Daoy (cell line): ENCODE measurements around the gene COPZ2. TPM values are rescaled to one million over a fixed set of nuclear protein-coding genes. Genes with fewer than 3 reads are reported as not detected.
"Not testable (repeated sequence)": the region's sequence is repeated elsewhere in the genome, so short reads cannot be mapped to it uniquely, and the experiment has no call there.

Experiments
- DNase-seq: peaks from one replicate; pipeline ENCODE4 v3.0.0-alpha.2; 2015; ENCODE audit warnings: low read depth
- total RNA-seq: library from RNA; depleted of rRNA; stranded (reverse); fragments of >200 nt; shearing (Covaris generic); gene quantifications from 2 replicates; pipeline ENCODE4 v1.2.3, GENCODE V29; 2014; rRNA removed

COPZ2 gene, protein sequence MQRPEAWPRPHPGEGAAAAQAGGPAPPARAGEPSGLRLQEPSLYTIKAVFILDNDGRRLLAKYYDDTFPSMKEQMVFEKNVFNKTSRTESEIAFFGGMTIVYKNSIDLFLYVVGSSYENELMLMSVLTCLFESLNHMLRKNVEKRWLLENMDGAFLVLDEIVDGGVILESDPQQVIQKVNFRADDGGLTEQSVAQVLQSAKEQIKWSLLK
- 0.57 and 5.5 TPM in 2 replicates for total RNA-seq

DNA sequence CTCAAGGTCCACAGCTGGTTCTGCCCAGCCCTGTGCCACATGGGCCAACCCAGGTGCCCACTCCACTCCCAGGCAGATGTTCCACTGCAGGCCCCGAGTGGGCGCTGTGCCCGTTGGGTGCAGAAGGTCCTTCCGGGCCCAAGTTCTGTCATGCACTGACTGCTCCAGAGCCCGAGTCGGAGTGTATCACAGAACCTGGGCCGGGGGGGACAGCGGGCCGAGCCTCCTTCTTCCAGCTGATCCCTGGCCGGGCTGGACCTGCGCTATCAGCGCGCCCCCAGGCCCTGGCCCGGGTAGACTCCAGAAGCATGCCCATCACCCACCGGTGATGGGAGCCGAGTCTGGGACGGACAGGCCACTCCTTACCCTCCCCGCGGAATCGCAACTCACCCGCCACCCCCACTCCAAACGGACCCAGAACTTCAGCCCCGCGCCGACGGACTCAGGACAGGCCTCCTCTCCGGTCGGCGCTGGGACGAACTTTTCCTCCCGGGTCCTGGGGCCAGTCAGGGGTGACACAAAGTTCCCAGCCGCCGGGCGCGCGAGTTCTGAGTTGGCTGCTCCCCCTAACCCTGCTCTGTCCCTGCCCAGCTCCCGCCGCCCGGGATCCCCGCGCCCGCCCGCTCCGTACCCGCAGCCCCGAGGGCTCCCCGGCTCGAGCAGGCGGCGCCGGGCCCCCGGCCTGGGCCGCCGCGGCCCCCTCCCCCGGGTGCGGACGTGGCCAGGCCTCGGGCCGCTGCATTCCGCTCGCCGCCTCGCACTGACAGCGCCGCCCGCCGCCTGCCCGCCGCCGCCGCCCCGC is at the start of gene COPZ2:
COPZ2 (minus strand) TSS at position 762 of the 802 bp plus-strand sequence; CDS start at position 742, 20 bp downstream.
- peak; percentile 54 for DNase-seq

DNA sequence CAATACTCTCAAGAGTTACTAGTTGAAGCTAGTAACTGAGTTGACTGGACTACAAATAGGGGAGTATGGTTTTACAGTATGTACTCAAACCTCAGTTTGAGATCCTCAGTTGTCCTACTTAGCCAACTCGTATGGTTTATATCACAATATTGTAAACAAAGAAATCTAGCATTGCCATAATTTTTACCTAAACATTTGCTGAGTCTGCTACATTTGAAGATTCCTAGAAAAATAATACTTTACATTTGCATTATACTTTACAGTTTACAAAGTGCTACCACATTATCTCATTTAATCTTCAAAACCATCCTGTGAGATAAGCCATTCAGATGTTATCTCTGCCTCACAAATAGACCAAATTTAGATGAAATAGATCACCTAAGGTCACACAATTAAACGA is 47.3 kb upstream of the COPZ2 start:
- no peak for DNase-seq

DNA sequence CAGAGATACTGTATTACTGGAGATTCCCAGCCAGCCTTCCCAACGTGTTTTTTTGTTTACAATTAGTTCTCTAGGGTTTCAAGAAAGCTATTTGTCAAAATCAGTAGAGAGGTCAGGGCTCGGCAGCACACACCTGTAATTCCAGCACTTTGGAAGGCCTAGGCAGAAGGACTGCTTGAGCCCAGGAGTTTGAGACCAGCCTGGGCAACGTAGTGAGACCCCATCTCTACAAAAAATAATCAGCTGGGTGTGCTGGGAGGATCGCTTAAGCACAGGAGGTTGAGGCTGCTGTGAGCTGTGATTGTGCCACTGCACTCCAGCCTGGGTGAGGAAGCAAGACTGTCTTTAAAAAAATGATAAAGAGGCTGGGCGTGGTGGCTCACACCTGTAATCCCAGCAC is 44.3 kb upstream of the COPZ2 start:
- DNase-seq = no peak

DNA sequence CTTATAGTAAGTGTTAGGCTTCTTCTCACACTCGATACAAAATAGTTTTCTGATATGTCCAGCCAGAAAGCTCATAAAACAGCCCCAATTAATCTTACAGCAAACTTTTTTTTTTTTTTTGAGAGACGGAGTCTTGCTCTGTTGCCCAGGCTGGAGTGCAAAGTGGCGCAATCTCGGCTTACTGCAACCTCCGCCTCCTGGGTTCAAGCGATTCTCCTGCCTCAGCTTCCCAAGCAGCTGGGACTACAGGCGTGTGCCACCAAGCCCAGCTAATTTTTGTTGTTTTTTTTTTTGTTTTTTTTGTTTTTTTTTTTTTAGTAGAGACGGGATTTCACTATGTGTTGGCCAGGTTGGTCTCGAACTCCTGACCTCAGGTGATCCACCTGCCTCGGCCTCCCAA is 39.6 kb upstream of the COPZ2 start:
- not testable (repeated sequence) for DNase-seq

DNA sequence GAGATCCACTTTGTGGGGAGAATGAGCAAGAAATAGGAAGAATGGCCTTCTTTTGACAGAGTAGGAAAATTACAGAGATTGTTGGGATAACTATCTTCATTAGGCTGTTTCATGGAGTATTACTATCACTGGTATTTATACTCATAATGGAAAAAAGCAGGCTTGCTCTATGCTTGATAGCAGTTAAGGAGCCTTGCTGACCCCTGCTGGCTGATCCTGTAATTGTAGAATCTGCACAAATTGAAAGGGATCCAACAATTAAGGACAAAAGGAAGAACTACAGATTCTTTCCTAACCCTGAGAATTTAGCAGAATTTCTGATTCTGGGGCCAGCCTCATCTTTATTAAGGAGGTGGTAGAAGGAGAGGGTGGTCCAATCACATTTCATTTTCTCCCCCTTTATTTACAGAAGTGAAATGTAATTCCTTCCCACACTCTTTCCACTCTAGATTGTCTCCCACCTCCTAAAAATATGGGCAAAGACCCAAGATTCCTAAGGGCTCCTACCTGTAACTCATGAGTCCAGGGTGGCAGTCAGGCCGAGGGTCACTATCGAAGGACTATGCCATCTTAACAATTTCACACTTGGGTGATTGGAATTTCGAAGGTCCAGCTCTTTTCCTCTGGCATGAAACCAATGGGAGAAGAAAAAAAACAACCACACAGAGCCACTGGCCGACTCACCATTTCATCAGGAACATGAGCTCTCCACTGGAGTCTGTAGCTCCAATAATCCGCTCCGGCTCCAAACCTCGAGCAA is 36.9 kb upstream of the COPZ2 start:
- peak; percentile 45 for DNase-seq

DNA sequence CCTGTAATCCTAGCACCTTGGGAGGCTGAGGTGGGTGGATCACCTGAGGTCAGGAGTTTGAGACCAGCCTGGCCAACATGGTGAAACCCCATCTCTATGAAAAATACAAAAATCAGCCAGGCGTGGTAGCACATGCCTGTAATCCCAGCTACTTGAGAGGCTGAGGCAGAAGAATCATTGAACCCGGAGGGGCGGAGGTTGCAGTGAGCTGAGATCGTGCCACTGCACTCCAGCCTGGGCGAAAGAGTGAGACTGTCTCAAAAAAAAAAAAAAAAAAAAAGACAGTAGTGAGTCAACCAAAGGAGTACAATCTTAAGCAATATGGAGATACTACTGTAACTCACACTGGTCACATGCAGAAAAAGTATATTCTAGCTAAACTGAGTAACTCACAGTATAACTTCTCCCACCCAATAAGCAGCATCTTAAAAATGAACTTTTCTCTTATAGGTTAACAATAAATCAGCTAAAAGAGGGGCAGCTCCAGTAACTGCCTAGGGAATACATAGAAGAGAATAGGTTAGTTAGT is 36.0 kb upstream of the COPZ2 start:
- not testable (repeated sequence) for DNase-seq

DNA sequence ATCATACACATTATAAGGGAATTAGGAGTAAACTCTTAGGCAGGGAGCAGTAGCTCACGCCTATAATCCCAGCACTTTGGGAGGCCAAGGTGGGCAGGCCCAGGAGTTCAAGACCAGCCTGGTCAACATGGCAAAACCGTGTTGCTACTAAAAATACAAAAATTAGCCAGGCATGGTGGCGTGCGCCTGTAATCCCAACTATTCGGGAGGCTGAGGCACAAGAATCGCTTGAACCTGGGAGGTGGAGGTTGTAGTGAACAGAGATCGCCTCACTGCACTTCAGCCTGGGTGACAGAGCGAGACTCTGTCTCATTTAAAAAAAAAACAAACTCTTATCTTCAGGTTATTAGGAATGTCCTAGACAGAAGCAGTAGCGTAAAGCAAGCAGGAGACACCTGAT is 35.2 kb upstream of the COPZ2 start:
- DNase-seq = not testable (repeated sequence)

DNA sequence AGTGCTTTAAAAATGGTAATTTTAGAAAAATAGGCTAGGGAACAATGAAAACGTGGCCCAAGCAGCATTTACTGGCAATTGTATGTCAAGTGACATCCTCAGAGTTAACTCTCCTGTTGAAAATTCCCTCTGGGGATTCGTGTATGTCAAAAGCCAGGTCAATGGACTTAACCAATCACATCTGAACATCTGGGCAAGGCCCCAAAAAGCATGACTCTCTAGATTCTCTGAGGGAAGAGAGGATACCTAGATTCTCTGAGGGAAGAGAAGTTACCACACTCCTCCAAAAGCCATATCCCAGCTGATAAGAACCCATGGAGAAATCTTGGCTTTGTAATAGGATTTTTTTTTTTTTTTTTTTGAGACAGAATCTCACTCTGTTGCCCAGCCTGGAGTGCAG is 34.1 kb upstream of the COPZ2 start:
- DNase-seq = no peak

DNA sequence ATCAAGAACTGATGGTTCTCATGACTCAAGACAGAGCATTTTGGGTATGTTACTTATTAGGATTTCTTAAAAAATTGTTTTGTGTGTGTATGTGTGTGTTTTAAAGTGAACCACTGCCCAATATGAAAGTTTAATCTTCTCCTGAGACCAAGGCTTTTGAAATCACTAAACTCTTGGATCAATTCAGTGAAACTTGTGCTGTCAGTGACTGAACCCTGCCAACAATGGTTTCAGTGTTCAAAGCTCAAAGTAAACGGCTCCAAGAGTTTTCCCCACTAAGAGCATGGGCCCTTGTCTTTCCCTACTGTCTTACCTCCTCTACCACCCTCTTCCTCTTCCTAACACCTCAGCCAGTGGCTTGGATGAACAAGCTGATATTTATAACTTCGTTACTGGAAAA is 32.6 kb upstream of the COPZ2 start:
- DNase-seq = no peak

DNA sequence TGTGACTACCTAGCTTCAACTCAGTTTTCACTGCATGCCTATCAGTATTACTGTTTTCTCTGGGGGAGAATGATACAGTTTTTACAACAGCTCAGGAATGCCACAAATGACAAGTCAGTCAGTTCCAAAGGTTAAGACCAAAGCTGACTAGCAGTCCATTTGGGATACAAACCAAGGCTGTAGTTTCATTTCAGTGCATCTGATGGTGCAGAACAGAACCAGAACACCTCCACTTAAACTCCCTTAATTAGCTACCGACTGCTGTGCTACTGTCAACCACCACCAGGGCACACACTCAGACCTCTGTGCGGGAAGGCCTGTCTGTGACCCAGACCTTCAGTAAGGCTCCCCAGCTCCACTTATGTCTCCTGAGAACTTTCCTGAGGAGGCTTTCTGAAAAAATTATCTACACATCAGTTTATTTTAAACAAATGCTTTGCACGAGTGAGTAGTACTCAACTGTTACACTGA is 30.9 kb upstream of the COPZ2 start:
- DNase-seq = no peak

DNA sequence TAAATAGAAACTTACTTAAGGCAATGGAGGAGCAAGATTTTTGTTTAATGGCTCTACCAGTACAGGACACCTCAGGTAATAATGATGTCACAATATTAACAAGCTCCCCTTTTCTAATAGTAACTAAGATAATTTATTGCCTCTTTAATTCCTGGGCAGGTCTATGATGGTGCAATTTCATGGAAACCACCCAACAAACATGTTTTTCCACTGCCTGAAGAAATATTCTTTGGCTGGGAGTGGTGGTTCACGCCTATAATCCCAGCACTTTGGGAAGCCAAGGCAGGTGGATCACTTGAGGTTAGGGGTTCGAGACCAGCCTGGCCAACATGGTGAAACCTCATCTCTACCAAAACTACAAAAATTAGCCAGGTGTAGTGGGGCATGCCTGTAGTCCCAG is 30.2 kb upstream of the COPZ2 start:
- DNase-seq = not testable (repeated sequence)

DNA sequence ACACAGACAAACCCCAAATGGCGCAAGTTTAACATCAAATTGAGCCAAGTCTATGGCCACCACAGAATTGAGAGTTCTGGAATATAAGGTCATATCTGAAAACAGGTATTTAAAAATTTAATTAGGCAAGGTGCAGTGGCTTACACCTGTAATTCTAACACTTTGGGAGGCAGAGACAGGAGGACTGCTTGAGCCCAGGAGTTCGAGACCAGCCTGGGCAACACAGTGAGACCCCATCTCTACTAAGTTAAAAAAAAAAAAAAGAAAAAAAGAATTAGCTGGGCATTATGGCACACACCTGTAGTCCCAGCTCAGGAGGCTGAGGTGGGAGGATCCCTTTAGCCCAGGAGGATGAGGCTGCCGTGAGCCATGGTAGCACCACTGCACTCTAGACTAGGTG is 29.6 kb upstream of the COPZ2 start:
- no peak for DNase-seq

DNA sequence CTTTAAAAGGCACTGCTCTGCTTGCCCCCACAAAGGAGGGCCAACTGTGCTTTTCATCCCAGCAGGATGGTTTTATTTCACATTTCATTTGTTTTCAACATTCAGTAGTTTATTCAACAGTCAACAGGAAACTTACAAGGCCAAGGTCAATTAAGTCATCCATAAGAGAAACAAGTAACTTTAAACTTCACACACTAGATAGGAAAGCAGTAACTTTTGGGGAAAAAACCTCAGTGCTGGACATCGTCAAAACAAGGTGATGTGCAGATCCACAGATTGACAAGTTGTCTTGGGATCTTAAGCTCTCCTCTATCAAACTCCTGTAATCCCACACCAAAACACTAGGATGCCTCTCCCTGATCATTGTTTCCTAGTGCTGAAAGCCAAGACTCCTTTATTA is 29.1 kb upstream of the COPZ2 start:
- no peak for DNase-seq

DNA sequence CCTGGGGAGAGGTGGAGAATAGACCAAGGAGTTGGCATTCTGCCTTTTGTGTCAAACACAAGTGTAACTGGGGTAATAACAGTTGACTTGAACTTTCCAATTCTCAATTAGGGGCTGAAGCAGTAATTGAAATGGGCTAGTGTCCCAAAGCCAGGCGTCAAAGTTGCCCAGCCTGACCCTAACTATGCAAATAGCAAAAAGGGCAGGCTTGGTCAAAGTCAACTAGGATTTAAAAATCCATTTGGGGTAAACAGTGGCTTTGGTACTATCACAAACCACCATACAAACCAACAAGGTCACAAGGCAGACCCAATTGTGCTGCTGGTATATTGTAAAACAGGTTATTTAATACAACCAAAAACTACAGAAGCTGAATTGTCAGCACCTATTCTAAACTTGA is 28.6 kb upstream of the COPZ2 start:
- DNase-seq = no peak

DNA sequence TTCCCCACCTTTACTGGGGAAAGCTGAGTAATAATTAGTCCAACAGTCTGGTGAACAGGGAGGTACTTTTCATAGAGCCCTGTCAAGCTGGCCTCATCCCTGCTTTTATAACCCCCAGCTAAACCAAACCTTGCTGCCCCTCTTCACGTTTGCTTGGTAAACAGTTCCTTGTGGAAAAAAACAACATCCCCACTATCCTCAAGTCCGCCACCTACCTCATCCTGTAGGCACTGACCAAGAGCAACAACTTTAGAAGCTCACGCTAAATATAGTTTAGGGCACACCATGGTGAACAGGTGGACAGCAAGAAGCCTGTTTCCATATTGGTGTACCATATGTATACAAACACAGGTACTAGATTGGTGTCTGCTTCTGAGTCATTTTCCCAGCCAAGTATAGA is 27.0 kb upstream of the COPZ2 start:
- no peak for DNase-seq

DNA sequence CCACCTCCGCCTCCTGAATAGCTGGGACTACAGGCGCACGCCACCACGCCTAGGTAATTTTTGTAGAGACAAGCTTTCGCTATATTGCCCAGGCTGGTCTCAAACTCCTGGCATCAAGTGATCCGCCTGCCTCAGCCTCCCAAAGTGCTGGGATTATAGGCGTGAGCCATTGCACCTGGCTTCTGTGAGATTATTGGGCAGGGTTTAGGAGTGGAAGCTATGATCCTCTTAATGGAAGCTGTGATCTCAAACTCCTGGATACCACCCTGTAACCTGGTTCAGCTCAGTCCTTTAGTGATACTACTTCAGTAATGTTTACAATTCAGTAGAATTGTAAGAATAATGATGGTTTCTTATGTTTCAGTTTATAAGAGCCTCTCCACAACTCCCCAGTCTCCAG is 24.7 kb upstream of the COPZ2 start:
- DNase-seq = no peak

DNA sequence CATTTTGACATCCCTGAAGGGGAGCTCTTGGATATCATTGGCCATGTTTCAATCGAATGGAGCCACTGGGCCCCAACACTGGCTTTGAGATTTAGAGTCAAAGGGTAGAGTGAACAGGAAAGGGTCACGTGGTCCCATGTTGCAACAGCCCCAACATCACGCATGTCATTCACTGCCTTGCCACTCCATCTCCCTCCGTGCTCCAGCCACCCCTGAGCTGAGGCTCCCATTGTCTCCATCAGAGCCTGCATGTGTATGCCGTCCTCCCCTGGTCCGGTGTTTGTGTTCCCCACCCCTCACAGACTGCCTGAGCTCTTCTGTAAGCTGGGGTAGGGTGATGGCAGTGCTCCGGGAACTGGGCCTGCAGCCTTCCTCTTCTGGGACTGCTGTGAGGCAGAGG is 22.7 kb upstream of the COPZ2 start:
- no peak for DNase-seq

DNA sequence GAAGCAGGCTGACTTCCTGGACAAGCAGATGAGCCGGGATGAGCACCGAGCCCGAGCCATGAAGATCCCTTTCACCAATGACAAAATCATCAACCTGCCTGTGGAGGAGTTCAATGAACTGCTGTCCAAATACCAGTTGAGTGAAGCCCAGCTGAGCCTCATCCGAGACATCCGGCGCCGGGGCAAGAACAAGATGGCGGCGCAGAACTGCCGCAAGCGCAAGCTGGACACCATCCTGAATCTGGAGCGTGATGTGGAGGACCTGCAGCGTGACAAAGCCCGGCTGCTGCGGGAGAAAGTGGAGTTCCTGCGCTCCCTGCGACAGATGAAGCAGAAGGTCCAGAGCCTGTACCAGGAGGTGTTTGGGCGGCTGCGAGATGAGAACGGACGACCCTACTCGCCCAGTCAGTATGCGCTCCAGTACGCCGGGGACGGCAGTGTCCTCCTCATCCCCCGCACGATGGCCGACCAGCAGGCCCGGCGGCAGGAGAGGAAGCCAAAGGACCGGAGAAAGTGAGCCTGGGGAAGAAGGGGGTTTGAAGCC is 21.6 kb upstream of the COPZ2 start:
- no peak for DNase-seq

DNA sequence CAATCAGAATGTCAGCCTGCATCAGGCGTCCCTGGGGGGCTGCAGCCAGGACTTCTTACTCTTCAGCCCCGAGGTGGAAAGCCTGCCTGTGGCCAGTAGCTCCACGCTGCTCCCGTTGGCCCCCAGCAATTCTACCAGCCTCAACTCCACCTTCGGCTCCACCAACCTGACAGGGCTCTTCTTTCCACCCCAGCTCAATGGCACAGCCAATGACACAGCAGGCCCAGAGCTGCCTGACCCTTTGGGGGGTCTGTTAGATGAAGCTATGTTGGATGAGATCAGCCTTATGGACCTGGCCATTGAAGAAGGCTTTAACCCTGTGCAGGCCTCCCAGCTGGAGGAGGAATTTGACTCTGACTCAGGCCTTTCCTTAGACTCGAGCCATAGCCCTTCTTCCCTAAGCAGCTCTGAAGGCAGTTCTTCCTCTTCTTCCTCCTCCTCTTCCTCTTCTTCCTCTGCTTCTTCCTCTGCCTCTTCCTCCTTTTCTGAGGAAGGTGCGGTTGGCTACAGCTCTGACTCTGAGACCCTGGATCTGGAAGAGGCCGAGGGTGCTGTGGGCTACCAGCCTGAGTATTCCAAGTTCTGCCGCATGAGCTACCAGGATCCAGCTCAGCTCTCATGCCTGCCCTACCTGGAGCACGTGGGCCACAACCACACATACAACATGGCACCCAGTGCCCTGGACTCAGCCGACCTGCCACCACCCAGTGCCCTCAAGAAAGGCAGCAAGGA is 21.0 kb upstream of the COPZ2 start:
- DNase-seq = no peak

DNA sequence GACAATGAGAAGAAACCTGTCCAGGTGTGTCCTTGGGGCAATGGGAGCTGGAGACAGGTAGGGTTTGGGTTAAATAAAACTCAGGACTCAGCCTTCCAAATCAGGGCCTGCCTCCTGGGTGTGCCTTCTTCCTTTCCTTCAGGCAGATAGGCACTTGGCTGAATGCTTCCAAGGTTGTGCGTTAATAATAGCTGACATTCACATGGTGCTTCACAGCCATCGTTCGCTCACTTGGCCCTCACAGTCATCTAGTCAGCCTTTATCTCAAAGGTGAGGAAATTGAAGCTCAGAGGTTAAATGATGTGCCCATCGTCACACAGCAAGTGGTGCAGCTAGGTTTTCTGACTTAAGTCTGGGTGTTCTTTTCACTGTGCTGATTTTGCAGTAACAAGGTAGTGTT is 20.0 kb upstream of the COPZ2 start:
- no peak for DNase-seq

DNA sequence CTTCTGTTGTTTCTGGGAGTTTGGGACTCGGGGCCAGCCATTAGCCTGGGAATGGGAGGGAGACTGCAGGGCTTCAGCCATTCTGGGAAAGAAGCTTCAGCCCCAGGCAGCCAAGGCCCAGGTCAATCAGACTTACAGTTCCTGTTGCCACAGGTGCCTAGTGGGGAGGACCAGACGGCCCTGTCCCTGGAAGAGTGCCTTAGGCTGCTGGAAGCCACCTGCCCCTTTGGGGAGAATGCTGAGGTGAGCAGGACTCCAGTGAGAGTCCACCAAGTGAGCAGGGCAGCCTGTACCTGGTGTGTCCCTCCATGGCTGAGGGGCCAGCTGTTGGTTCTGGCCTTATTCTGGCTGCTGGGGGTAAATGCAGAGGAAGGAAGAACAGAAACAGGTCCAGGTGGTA is 19.3 kb upstream of the COPZ2 start:
- no peak for DNase-seq
